Measurements from ENCODE around the gene TMEM225B.
"Not testable (repeated sequence)": the region's sequence is repeated elsewhere in the genome, so short reads cannot be mapped to it uniquely, and the experiment has no call there.

Gene TMEM225B

GRCh38 chr7:99623091-99623693, 25.1 kb downstream of the TMEM225B start:
- DNase-seq (ENCODE audit: low read depth in 2 of 2), result no peak

- DNase-seq (ENCODE audit: low read depth in 2 of 2), result no peak
Observed at GRCh38 chr7:99623702-99624447, 25.8 kb downstream of the TMEM225B start.

GRCh38 chr7:99624484-99624883, 26.4 kb downstream of the TMEM225B start:
- DNase-seq (ENCODE audit: low read depth in 2 of 2), result no peak

- DNase-seq (ENCODE audit: low read depth in 2 of 2), result no peak
Observed at GRCh38 chr7:99625321-99625720, 27.3 kb downstream of the TMEM225B start.

GRCh38 chr7:99625961-99626360, 27.9 kb downstream of the TMEM225B start:
- no peak for DNase-seq (ENCODE audit: low read depth in 2 of 2)

GRCh38 chr7:99626661-99627060, 28.6 kb downstream of the TMEM225B start:
- no peak for DNase-seq (ENCODE audit: low read depth in 2 of 2)

- DNase-seq (ENCODE audit: low read depth in 2 of 2), result no peak
Observed at GRCh38 chr7:99627513-99627912, 29.4 kb downstream of the TMEM225B start.

- no peak for DNase-seq (ENCODE audit: low read depth in 2 of 2)
Observed at GRCh38 chr7:99628471-99629465, 30.7 kb downstream of the TMEM225B start.

- no peak for DNase-seq (ENCODE audit: low read depth in 2 of 2)
Observed at GRCh38 chr7:99629643-99630042, 31.6 kb downstream of the TMEM225B start.

GRCh38 chr7:99631295-99632109, 33.4 kb downstream of the TMEM225B start:
- no peak for DNase-seq (ENCODE audit: low read depth in 2 of 2)

- not testable (repeated sequence) for DNase-seq (ENCODE audit: low read depth in 2 of 2)
Observed at GRCh38 chr7:99637414-99637813, 39.3 kb downstream of the TMEM225B start.

- no peak for DNase-seq (ENCODE audit: low read depth in 2 of 2)
Observed at GRCh38 chr7:99638731-99639130, 40.7 kb downstream of the TMEM225B start.

GRCh38 chr7:99639267-99639666, 41.2 kb downstream of the TMEM225B start:
- no peak for DNase-seq (ENCODE audit: low read depth in 2 of 2)

- no peak for DNase-seq (ENCODE audit: low read depth in 2 of 2)
Observed at GRCh38 chr7:99642027-99642426, 44.0 kb downstream of the TMEM225B start.

- no peak for DNase-seq (ENCODE audit: low read depth in 2 of 2)
Observed at GRCh38 chr7:99643464-99643863, 45.4 kb downstream of the TMEM225B start.

GRCh38 chr7:99644431-99644830, 46.4 kb downstream of the TMEM225B start:
- DNase-seq (ENCODE audit: low read depth in 2 of 2), result no peak

- no peak for DNase-seq (ENCODE audit: low read depth in 2 of 2)
Observed at GRCh38 chr7:99645590-99645989, 47.5 kb downstream of the TMEM225B start.

GRCh38 chr7:99648843-99649242, 50.8 kb downstream of the TMEM225B start:
- DNase-seq (ENCODE audit: low read depth in 2 of 2), result no peak

- no peak for DNase-seq (ENCODE audit: low read depth in 2 of 2)
Observed at GRCh38 chr7:99651290-99651689, 53.2 kb downstream of the TMEM225B start.

- no peak for DNase-seq (ENCODE audit: low read depth in 2 of 2)
Observed at GRCh38 chr7:99652671-99653070, 54.6 kb downstream of the TMEM225B start.

GRCh38 chr7:99653269-99653668, 55.2 kb downstream of the TMEM225B start:
- not testable (repeated sequence) for DNase-seq (ENCODE audit: low read depth in 2 of 2)

All from fibroblast of skin of left quadriceps (primary cell).